ENCODE data around the gene ENO2. TPM values are rescaled to one million over a fixed set of nuclear protein-coding genes. Genes with fewer than 3 reads are reported as not detected.

ENO2 gene
- total RNA-seq, 2 donors from 2014 or later, result 104 to 139 TPM

- Histone ChIP-seq H3K4me3 (ENCODE audit: low read length) (peak overlapping the region; percentile 89), H3K36me3 (ENCODE audit: control insufficient read depth, insufficient read depth, low read length) (peaks cover 5% of the 10 kb centered on the region), H3K9me3 (ENCODE audit: control insufficient read depth, low read length) (no peaks in the 10 kb centered on the region), H3K4me1 (ENCODE audit: control insufficient read depth, insufficient read depth, low read length) (peaks cover 7% of the 10 kb centered on the region), H3K9ac (ENCODE audit: extremely low read depth, low read length, poor library complexity, severe bottlenecking) (peak overlapping the region; percentile 52), H3K27me3 (ENCODE audit: control insufficient read depth, insufficient read depth, low read length, poor library complexity, severe bottlenecking) (no peaks in the 10 kb centered on the region), H3K27ac (ENCODE audit: low read depth, low read length) (no peak overlapping the region)
- Mint-ChIP-seq H3K27me3 (ENCODE audit: insufficient read depth) (no peaks in the 10 kb centered on the region), H3K36me3 (ENCODE audit: low read depth) (peaks cover 7% of the 10 kb centered on the region), H3K4me3 (peak overlapping the region; percentile 84), H3K27ac (peak overlapping the region; percentile 100), H3K4me1 (peaks cover 43% of the 10 kb centered on the region), H3K9me3 (no peaks in the 10 kb centered on the region)
- 61 to 72% methylated on average over 6 to 8 of the region's 8 CpGs for WGBS, 2 experiments (ENCODE audit: insufficient coverage in 1 of 2, insufficient read length in 1 of 2)
- DNase-seq, result no peak
- peak; percentile 14 for TF ChIP-seq CTCF (conservative IDR thresholded peaks at IDR 0.05)
Measured at GRCh38 chr12:6946920-6947374, 32.6 kb downstream of the ENO2 start.

GRCh38 chr12:6947615-6948014 is 33.2 kb downstream of the ENO2 start:
- peak overlapping the region; percentile 6 for H3K4me3 Mint-ChIP-seq

GRCh38 chr12:6948873-6949594 is 34.7 kb downstream of the ENO2 start:
- Mint-ChIP-seq H3K4me3 (no peak overlapping the region), H3K36me3 (ENCODE audit: low read depth) (peaks cover 6% of the 10 kb centered on the region), H3K27ac (no peak overlapping the region), H3K27me3 (ENCODE audit: insufficient read depth) (no peaks in the 10 kb centered on the region), H3K9me3 (no peaks in the 10 kb centered on the region), H3K4me1 (peaks cover 26% of the 10 kb centered on the region)
- peak; percentile 44 for TF ChIP-seq CTCF (conservative IDR thresholded peaks at IDR 0.05)
- no peak for DNase-seq
- Histone ChIP-seq H3K36me3 (ENCODE audit: control insufficient read depth, insufficient read depth, low read length) (no peaks in the 10 kb centered on the region), H3K4me1 (ENCODE audit: control insufficient read depth, insufficient read depth, low read length) (peaks cover 7% of the 10 kb centered on the region), H3K27ac (ENCODE audit: low read depth, low read length) (no peak overlapping the region), H3K27me3 (ENCODE audit: control insufficient read depth, insufficient read depth, low read length, poor library complexity, severe bottlenecking) (no peaks in the 10 kb centered on the region), H3K9ac (ENCODE audit: extremely low read depth, low read length, poor library complexity, severe bottlenecking) (no peak overlapping the region), H3K4me3 (ENCODE audit: low read length) (no peak overlapping the region), H3K9me3 (ENCODE audit: control insufficient read depth, low read length) (no peaks in the 10 kb centered on the region)
- 90 to 93% methylated on average over 8 to 15 of the region's 15 CpGs for WGBS, 2 experiments (ENCODE audit: insufficient coverage in 1 of 2, insufficient read length in 1 of 2)

More at GRCh38 chr12:6947615-6948014, 33.2 kb downstream of the ENO2 start:
- H3K4me1 Mint-ChIP-seq, result peaks cover 38% of the 10 kb centered on the region
- peak overlapping the region; percentile 54 for H3K27ac Mint-ChIP-seq
- H3K27me3 Mint-ChIP-seq (ENCODE audit: insufficient read depth), result no peaks in the 10 kb centered on the region
- H3K27ac ChIP-seq (ENCODE audit: low read depth, low read length), result no peak overlapping the region
- peaks cover 5% of the 10 kb centered on the region for H3K36me3 Mint-ChIP-seq (ENCODE audit: low read depth)
- WGBS, 2 experiments (ENCODE audit: insufficient coverage in 1 of 2, insufficient read length in 1 of 2), result 92 to 94% methylated on average over 6 to 8 of the region's 8 CpGs
- no peaks in the 10 kb centered on the region for H3K9me3 ChIP-seq (ENCODE audit: control insufficient read depth, low read length)
- H3K4me1 ChIP-seq (ENCODE audit: control insufficient read depth, insufficient read depth, low read length), result peaks cover 7% of the 10 kb centered on the region
- H3K9me3 Mint-ChIP-seq, result no peaks in the 10 kb centered on the region
- DNase-seq, result no peak
- peaks cover under 1% of the 10 kb centered on the region for H3K36me3 ChIP-seq (ENCODE audit: control insufficient read depth, insufficient read depth, low read length)
- H3K4me3 ChIP-seq (ENCODE audit: low read length), result no peak overlapping the region
- no peak overlapping the region for H3K9ac ChIP-seq (ENCODE audit: extremely low read depth, low read length, poor library complexity, severe bottlenecking)
- no peak for TF ChIP-seq CTCF (conservative IDR thresholded peaks at IDR 0.05)
- H3K27me3 ChIP-seq (ENCODE audit: control insufficient read depth, insufficient read depth, low read length, poor library complexity, severe bottlenecking), result no peaks in the 10 kb centered on the region

Data from endodermal cell (in vitro differentiated cells).